Testis (tissue), 2 donors: ENCODE data around the gene CDH2.

ENCODE experiments used
- CTCF ChIP-seq, 3 experiments: fragments of 450-650 bp in 2 of 3; fragments of 200-600 bp in 1 of 3; sonication (generic) in 1 of 3; IDR thresholded peaks; one replicate each; pipeline ENCODE4 v1.5.1; 2016 to 2019; ENCODE audit warnings: antibody characterized with exemption in 3 of 3, mild to moderate bottlenecking in 2 of 3, moderate library complexity in 1 of 3
- POLR2A ChIP-seq: fragments of 450-650 bp; IDR thresholded peaks from one replicate; pipeline ENCODE4 v1.6.1; 2017; ENCODE audit warnings: antibody characterized with exemption, mild to moderate bottlenecking, moderate library complexity

- TF ChIP-seq CTCF (IDR thresholded peaks at IDR 0.05) (no peak), POLR2A (no peak)
Observed at GRCh38 chr18:28198620-28199019, 21.7 kb upstream of the CDH2 start.
